NCI-H146 (cell line): Measurements from ENCODE around the gene SPARCL1.

Source experiments
- DNase-seq: peaks from one replicate; lab custom pipeline; 2025; lab: John Stamatoyannopoulos, UW

The SPARCL1 gene

DNA sequence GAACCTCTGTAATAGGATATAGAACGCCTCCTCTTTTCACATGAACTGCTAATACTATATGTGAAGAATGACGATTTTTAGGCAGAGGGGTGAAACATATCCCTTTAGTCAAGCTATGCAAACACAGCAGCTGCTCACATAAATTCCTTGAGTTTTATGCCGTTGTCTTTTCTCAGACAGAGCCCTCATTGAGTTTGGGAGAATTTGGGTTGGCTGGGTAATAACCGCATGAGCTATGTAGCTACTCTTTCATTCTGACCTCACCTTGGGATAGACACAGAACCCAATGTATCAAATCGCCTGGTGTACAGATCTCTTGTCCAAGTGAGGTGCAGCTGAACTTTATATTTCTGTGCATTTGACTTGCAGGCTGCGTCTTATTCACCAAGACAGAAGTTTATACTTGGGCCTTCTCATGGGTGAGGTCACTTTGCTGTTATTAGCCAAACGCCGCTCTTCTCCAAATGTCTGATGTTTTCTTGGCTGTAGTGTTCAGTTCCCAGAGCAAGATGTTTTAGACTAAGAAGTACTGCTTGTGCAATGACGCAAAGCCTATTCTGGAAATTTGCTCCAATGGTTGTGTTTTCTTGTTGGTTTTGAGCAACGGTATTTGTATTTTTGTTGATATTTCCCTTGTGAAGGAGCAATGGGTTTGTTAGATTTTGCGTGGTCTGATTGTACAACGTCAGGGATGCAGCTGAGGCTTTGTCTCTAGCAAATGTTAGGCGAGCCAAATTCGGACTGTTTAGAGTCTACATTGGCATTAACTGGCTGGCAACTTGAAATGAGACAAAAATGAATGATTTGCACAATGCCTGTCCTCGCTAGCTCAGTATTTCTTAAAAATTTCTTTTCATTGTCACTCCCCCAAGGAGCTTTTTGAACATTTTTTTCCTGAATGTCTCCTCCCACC is 11.2 kb upstream of the SPARCL1 start:
- DNase-seq, result no peak

DNA sequence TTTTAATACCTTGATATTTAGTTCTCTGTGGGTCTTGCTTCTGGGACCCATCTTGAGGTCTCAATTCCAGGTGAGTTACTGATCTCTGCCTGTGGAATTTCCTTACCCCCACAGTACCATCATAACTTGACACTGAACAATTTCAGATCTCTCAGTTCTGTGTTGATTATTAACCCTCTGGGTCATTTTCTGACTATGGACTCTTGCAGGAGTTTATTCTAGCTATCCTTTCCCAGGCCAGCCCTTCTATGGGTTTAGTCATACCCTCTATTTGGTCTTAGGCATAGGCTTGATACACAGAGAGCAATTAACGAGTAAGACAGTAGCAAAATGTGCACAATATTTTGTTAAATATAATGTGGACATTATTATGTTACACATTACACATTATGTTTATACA is 3.7 kb upstream of the SPARCL1 start:
- no peak for DNase-seq

DNA sequence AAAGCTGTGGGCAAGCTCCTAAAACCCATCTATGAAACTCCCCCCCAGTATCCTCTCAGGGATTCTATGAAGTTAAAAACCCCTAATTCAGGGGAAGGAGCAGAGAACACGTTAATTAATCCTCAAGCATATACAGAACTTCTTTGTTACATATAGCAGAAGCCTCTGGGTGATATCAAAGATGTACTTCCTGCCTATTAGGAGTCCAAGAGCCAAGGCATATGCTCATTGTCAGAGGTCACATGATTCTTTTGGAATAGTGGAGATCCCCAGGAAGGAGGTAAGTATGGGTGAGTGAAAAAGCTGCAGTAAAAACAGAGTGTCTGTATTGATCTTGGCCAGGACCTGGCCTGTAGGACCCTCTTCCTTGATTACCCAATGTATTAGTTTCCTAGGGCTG is 2.9 kb upstream of the SPARCL1 start:
- DNase-seq, result no peak

DNA sequence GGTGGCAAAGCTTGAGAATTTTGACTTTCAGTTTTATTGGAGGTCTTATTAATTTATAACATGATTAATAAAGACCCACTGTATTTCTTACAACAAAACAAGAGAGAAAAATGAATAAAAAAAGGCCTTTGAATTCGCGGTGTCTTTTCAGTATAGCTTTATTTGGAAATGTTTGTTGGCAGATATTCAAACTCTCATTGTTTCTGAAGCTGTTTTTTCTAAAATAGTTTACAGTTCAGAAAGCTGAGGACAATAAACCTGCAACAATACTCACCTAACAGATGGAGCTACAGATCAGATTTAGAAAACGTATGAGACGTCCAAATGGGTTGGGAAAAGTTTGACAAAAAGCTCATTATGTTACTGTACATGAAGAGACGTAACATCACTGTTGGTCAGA is 2.4 kb upstream of the SPARCL1 start:
- DNase-seq, result no peak

DNA sequence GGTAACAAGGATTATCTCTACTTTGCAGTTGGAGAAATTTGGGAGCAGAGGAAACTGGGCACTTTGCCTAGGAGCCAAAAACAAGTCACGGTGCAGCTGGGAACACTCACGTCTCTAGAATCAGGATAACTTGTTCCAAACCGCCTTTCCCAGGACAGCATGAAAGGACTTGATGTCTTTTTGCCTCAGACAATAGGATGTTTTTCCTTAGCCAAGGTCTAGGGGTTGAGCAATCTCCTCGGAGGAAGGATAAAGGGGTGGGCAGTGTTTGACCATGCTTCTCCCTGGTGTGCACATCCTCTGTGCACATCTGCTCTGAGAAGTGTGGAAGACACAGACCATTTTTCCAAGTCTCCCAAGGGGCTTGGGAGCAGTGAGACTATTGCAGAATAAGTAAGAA is 1.7 kb upstream of the SPARCL1 start:
- no peak for DNase-seq

DNA sequence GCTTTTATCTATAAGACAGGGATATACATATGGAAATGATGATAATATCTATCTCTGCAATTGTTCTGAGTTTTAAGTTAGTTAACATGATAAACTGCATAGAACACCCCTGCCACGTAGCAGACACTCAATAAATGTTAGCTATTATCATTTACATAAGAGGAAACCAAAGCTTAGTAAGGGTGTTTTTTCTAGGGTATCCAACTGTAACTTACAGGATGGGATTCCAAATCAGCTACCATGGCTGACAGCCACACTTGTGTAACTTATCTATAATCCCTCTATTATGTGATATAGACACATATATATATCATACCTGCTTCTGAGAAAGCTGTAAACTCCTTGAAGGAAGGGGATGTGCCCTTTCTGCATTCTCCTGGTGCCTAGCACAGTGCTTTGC is 1.1 kb upstream of the SPARCL1 start:
- DNase-seq, result no peak

DNA sequence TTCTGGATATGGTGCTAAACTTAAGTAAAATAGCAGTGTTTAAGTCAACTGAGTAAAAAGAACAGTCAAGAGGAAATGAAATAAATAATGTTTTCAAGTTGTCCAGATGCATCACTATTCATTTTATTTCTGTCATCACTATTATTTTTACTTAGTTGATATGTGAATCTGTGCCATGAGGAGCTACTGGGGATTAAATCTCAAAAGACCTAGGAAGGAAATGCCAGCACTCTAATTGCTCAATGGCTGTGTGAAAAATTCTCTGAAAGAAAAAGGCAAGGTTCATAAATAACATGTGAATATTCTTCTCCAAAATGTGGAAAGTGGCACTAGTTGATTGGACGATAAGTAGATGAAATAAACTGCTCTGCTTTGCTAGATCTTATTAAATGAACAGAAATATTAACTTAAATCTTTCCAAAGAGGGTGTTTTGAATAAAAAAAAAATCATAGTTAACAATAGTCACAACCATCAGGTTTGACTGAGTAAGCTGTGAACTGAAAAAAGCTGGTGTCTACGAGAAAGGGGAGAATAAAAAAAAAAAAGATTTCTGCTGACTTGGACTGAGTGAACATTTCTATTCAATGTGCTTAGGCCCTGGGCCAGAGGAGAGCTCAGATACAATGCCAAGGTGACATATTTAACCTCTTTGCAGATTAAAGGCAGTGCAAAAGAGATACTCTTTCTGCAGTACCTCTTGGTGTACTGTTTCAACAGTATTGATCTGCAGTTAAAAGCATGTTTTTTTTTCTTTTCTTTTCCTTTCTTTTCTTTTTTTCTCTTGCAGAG is 1.6 kb downstream of the SPARCL1 start:
- DNase-seq, result no peak

DNA sequence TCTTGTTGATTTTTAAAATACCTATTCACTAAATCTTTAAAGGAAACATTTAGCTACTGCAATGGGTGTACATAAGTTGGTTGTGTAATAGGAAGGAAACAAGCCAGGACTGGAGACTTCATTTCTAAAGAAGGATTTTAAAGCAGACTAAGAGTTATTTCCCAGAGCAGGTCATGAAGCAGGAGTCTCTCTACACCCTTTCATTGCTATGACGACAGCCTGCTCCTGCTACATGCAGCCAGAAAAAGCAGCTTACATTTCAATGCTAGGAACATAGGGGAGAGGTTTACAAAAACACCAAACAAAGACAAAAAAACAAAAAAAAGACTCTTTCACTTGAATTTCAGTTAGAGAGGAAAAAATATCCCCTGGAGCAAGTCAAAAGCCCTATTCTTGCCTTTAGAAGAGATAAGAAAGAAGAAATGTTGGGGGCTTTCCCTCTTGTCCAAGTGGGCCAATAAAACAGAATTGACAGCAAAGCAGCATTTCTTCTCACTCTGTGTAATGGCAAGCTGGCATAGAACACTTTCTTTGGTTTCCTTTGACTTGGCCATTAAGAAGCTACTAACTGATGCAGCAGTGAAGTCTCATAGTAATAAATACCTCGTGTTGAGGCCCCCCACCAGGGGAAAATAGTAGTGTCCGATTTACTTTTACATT is 3.4 kb downstream of the SPARCL1 start:
- DNase-seq, result no peak

GRCh38 chr4:87524456-87524855 is 4.7 kb downstream of the SPARCL1 start:
- no peak for DNase-seq

DNA sequence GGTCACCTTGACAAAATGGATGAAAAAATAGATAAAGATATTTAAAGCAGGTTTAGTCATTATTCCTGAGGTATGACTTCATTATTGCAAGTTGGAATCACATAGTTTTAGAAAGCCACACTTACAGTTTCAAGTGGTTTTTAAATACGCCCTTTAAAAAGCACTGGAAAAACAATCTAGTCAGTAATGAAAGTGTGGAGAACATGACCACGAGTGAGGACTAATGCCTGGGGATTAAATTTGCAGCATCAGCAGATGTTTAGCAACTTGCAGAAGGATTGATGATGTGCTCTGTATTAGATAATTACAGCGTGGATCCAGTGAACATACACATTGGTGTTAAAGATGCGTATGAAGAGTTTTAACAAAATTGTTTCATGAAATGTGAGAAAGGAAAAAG is 5.9 kb downstream of the SPARCL1 start:
- no peak for DNase-seq

GRCh38 chr4:87521757-87522374 is 7.3 kb downstream of the SPARCL1 start:
- DNase-seq, result no peak

GRCh38 chr4:87521319-87521718 is 7.9 kb downstream of the SPARCL1 start:
- no peak for DNase-seq

- no peak for DNase-seq
These were observed 11.6 kb downstream of the SPARCL1 start for GRCh38 chr4:87517621-87518020.

GRCh38 chr4:87516683-87517082 is 12.5 kb downstream of the SPARCL1 start:
- DNase-seq, result no peak

DNA sequence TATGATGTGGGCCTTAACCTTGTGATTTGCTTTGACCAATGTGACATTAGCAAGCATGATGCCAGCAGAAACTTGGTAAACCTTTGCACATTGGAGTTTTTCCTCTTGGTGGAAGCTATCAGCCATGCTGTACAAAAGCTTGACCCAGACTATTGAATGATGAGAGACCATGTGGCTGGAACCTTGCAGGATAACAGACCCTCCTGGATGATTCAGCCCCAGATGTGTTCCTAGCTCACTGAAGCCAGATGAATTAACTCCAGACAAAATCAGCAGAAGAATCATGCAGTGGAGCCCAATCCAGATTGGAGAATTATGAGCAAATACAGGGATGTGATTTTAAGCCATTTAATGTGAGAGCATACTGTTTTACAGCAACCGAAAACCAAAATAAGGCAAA is 16.8 kb downstream of the SPARCL1 start:
- DNase-seq, result no peak

- DNase-seq, result no peak
These were observed 17.7 kb downstream of the SPARCL1 start for GRCh38 chr4:87511500-87511899.

DNA sequence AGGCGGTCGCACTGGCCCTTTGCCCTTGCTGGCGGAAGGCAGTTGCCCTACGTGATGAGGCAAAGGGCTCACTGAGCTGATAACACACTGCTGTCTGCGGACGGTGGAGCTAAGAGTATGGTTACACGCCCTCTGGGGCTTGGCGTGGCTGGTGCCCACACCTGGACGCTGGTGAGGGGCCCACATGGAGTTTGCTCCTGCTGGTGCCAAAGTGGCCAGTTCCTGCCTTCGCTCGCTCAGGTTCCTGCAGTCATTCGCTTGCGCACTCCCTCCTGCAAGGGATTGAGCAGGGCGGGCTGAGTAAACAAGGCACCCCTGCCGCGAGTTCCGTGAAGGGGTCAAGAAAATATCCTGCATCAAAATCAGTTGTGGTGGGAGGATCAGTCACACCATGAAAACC is 18.4 kb downstream of the SPARCL1 start:
- no peak for DNase-seq

GRCh38 chr4:87506974-87507701 is 22.0 kb downstream of the SPARCL1 start:
- DNase-seq, result no peak

DNA sequence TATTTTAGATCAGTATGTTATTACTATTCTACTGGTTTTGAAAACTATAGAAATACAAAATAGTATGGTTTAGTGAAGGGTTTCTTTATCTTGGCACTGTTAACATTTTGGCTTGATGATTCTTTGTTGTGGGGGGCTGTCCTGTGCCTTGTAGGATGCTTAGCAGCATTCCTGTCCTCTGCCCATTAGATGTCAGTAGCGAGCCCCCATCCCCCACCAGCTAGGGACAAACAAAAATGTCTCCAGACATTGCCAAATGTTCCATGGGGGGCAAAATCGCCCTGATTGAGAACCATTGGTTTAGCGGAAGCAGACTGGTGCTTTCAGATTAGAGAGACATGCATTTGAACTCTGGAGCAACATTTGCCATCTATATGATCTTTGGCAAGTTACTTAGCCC is 23.3 kb downstream of the SPARCL1 start:
- no peak for DNase-seq

GRCh38 chr4:87502580-87503238 is 26.5 kb downstream of the SPARCL1 start:
- no peak for DNase-seq

DNA sequence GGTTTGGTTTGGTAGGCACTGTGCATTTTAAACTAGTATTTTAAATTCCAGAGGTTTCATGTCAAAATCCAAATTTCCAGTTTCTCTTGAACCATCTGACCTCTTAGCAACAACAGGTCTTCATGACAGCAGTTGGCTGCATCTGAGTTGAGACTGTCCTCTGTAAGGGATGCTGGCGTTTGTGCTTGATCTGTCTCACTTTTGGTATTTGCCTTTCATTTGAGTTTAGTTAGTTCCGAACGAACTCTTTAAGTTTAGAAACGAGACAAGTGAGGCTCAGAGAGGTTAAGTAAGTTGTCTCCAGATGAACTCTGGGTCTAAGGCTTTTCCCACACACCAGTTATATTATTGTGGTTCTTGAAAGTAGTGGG is 29.1 kb downstream of the SPARCL1 start:
- DNase-seq, result no peak
